GM23338 (cell line): ENCODE data around the gene UBAC1. TPM values are rescaled to one million over a fixed set of nuclear protein-coding genes. Genes with fewer than 3 reads are reported as not detected.

ENCODE experiments used
- ATAC-seq: fragments of 200-7000 bp; cut with Tn5 transposase; 3 replicates; pipeline ENCODE4 v1.9.1; 2020
- DNase-seq: peaks from one replicate; pipeline ENCODE4 v3.0.0-alpha.2; 2015; ENCODE audit warnings: low spot score
- H2AFZ ChIP-seq: fragments of 200-600 bp; sonication (generic); 2 replicates; pipeline ENCODE4 v1.8.0; 2016; ENCODE audit warnings: antibody characterized with exemption, mild to moderate bottlenecking, moderate library complexity
- H3F3A ChIP-seq: fragments of 200-600 bp; sonication (generic); replicated peaks from 2 replicates; pipeline ENCODE4 v1.8.0; 2017; ENCODE audit warnings: antibody characterized with exemption, mixed run types, low read depth
- H3K27ac ChIP-seq: fragments of 200-600 bp; sonication (generic); 2 replicates; pipeline ENCODE4 v1.6.1; 2016; ENCODE audit warnings: low read depth
- H3K27me3 ChIP-seq: fragments of 200-600 bp; sonication (generic); 2 replicates; pipeline ENCODE4 v1.8.0; 2016; ENCODE audit warnings: mild to moderate bottlenecking, mixed run types, moderate library complexity; ENCODE audit not compliant: insufficient read depth
- H3K36me3 ChIP-seq: fragments of 200-600 bp; sonication (generic); 2 replicates; pipeline ENCODE4 v1.8.0; 2016; ENCODE audit warnings: mild to moderate bottlenecking; ENCODE audit not compliant: insufficient read depth
- H3K4me1 ChIP-seq: fragments of 200-600 bp; sonication (generic); 2 replicates; pipeline ENCODE4 v1.8.0; 2016; ENCODE audit warnings: mild to moderate bottlenecking, moderate library complexity; ENCODE audit not compliant: insufficient read depth
- H3K4me2 ChIP-seq: fragments of 200-600 bp; sonication (generic); 2 replicates; pipeline ENCODE4 v1.7.1; 2017; ENCODE audit warnings: mixed run types
- H3K4me3 ChIP-seq: fragments of 200-600 bp; sonication (generic); 2 replicates; pipeline ENCODE4 v1.6.1; 2016; ENCODE audit warnings: mixed run types
- H3K79me2 ChIP-seq: fragments of 200-600 bp; sonication (generic); replicated peaks from 2 replicates; pipeline ENCODE4 v1.8.0; 2017; ENCODE audit warnings: mild to moderate bottlenecking; ENCODE audit not compliant: insufficient read depth
- H3K9me2 ChIP-seq: fragments of 200-600 bp; sonication (generic); 2 replicates; pipeline ENCODE4 v1.8.0; 2017; ENCODE audit not compliant: insufficient read depth
- H4K20me1 ChIP-seq: fragments of 200-600 bp; sonication (generic); replicated peaks from 2 replicates; pipeline ENCODE4 v1.8.0; 2017; ENCODE audit warnings: mild to moderate bottlenecking; ENCODE audit not compliant: insufficient read depth
- H3K27ac Mint-ChIP-seq: 2 replicates; pipeline ENCODE4 v1.8.0; 2020; ENCODE audit warnings: inconsistent platforms, mild to moderate bottlenecking, moderate library complexity, mixed read lengths
- H3K27me3 Mint-ChIP-seq: 3 replicates; pipeline ENCODE4 v1.8.0; 2022; ENCODE audit warnings: low read depth, mild to moderate bottlenecking, moderate library complexity, mixed read lengths, inconsistent platforms; ENCODE audit not compliant: insufficient read depth, poor library complexity
- H3K36me3 Mint-ChIP-seq: 3 replicates; pipeline ENCODE4 v1.8.0; 2021; ENCODE audit warnings: low read depth, mild to moderate bottlenecking, inconsistent platforms, moderate library complexity, mixed read lengths
- H3K4me1 Mint-ChIP-seq: 3 replicates; pipeline ENCODE4 v1.8.0; 2020; ENCODE audit warnings: mild to moderate bottlenecking, inconsistent platforms, mixed read lengths
- H3K4me3 Mint-ChIP-seq: 3 replicates; pipeline ENCODE4 v1.8.0; 2021; ENCODE audit warnings: moderate library complexity, mild to moderate bottlenecking, inconsistent platforms, mixed read lengths
- H3K9me3 Mint-ChIP-seq: 3 replicates; pipeline ENCODE4 v1.8.0; 2020; ENCODE audit warnings: moderate library complexity, mild to moderate bottlenecking, inconsistent platforms, mixed read lengths
- ETS1 ChIP-seq: IDR thresholded peaks from 2 replicates; pipeline ENCODE4 v1.6.1; 2016; ENCODE audit warnings: antibody characterized with exemption
- EZH2 ChIP-seq: fragments of 200-600 bp; sonication (generic); IDR thresholded peaks from one replicate; pipeline ENCODE4 v1.8.0; 2017; ENCODE audit warnings: antibody characterized with exemption, mild to moderate bottlenecking, low read depth; ENCODE audit not compliant: unreplicated experiment
- EZH2phosphoT487 ChIP-seq: fragments of 200-600 bp; sonication (generic); IDR thresholded peaks from one replicate; pipeline ENCODE4 v1.8.1; 2018; ENCODE audit warnings: antibody characterized with exemption; ENCODE audit not compliant: unreplicated experiment
- JUNB ChIP-seq: IDR thresholded peaks from one replicate; pipeline ENCODE4 v1.6.1; 2016; ENCODE audit warnings: antibody characterized with exemption; ENCODE audit not compliant: unreplicated experiment
- NANOG ChIP-seq: IDR thresholded peaks from 2 replicates; pipeline ENCODE4 v1.6.1; 2016; ENCODE audit warnings: antibody characterized with exemption, borderline replicate concordance
- POLR2AphosphoS5 ChIP-seq: IDR thresholded peaks from 2 replicates; pipeline ENCODE4 v1.6.1; 2016; ENCODE audit warnings: antibody characterized with exemption, low read depth
- ZNF114 ChIP-seq: fragments of 250-450 bp; sonication (Bioruptor Pico); IDR thresholded peaks from 2 replicates; pipeline ENCODE4 v1.5.0; 2020; ENCODE audit warnings: mild to moderate bottlenecking, moderate library complexity
- polyA plus RNA-seq: library from polyadenylated mRNA; unstranded; fragments of >200 nt; fragmentation: Nextera tagmentation; extraction: Ambion mirVana; gene quantifications from 2 replicates; pipeline ENCODE4 v1.2.1, GENCODE V29; 2016
- total RNA-seq: library from RNA; depleted of rRNA; stranded (reverse); fragments of >200 nt; shearing (Covaris generic); gene quantifications from 2 replicates; pipeline ENCODE4 v1.2.3, GENCODE V29; 2014

UBAC1 gene
- total and polyA plus RNA-seq, 2 experiments from 2014 or later: 63.2 to 86.6 TPM

DNA sequence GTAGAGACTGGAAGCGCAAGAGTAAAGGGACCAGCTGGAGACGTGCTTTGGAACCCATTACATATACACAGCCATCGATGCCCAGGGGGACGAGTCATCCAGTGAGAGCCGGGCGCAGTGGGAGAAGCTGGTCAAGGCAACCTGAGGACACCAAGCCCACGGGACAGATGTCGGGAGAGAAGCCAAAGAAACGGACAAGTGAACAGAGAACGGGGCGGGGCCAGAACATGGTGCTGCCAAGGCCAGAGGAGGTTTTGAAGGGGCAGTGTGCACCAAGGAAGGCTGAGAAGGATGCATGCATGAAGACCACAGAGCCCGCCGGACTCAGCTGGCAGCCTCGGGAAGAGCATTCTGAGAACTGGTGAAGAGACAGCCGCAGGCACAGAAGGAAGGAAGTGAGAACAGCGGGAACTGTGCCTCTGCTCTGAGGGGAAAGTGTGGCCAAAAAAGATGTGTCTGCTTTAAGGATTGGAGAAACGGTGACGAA, 74.1 kb downstream of the UBAC1 start:
- Histone ChIP-seq H3K4me2 (0 out of 2 replicates have a peak overlapping the region, but pooled peaks have one; percentile 62), H4K20me1 (peaks cover 82% of the 10 kb centered on the region), H2AFZ (no peak overlapping the region), H3K27me3 (no peaks in the 10 kb centered on the region), H3K79me2 (peaks cover 100% of the 10 kb centered on the region), H3F3A (peaks cover 7% of the 10 kb centered on the region), H3K9me2 (no peaks in the 10 kb centered on the region), H3K27ac (no peak overlapping the region), H3K4me3 (no peak overlapping the region), H3K36me3 (no peaks in the 10 kb centered on the region), H3K4me1 (peaks cover 26% of the 10 kb centered on the region)
- ATAC-seq (no peak), DNase-seq (no peak)
- Mint-ChIP-seq H3K27ac (peak overlapping the region; percentile 77), H3K36me3 (peaks cover 2% of the 10 kb centered on the region; the same call in 2 of the 3 replicates), H3K9me3 (no peaks in the 10 kb centered on the region), H3K27me3 (peaks cover 12% of the 10 kb centered on the region), H3K4me3 (peak overlapping the region; percentile 7; the same call in 1 of the 3 replicates), H3K4me1 (peaks cover 83% of the 10 kb centered on the region)
- TF ChIP-seq POLR2AphosphoS5 (no peak), ETS1 (no peak)

DNA sequence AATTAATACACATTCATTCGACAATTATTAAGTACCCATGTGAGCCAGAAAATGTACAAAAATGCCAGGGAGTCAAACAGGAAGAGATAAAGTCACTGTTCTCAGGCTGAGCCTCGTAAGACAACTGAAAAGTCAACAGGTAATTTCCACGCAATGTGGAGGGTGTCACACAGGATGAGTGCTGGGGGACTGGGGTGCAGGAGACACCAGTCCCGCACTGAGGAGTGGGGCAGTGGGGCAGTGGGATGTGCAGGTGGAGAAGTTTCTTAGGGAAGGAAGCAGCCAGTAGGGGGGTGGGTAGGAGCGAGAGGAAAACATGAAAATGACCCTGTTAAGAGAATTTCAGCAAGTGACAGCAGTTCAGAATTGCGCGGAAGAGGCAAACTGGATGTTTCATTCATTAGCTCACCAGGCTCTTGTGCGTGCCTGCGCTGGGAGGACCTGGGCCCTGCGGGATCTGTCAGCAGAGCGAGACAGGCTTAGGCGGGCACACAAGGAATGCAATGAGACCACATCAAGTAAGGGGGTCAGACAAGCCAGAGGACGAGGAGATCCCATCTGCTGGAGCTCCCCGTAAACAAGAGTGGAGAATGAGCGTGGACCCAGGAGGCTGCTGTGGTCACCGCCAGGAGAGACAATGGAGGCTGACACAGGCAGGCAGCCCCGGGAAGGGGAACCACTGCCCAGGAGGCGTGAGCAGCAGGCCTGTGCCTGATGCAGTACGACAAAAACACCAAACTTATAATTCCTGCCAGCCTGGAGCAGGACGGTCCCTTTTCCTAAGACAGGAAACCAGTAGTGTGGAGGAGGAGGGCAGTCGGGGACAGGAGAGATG, 74.8 kb downstream of the UBAC1 start:
- peaks cover 100% of the 10 kb centered on the region for H3K79me2 ChIP-seq
- no peak overlapping the region for H3K4me2 ChIP-seq
- H2AFZ ChIP-seq: no peak overlapping the region
- no peak for ATAC-seq
- DNase-seq: no peak
- peaks cover 80% of the 10 kb centered on the region for H3K4me1 Mint-ChIP-seq
- peaks cover 26% of the 10 kb centered on the region for H3K4me1 ChIP-seq
- no peak for TF ChIP-seq EZH2phosphoT487
- TF ChIP-seq JUNB: no peak
- H3F3A ChIP-seq: peaks cover 7% of the 10 kb centered on the region; the same call in 1 of the 2 replicates
- peaks cover 16% of the 10 kb centered on the region for H3K27me3 Mint-ChIP-seq
- H3K27me3 ChIP-seq: no peaks in the 10 kb centered on the region
- H3K36me3 ChIP-seq: no peaks in the 10 kb centered on the region; the same call in 1 of the 2 replicates
- H3K27ac ChIP-seq: peak overlapping the region; percentile 66; the same call in 1 of the 2 replicates
- H3K9me2 ChIP-seq: no peaks in the 10 kb centered on the region
- peaks cover 82% of the 10 kb centered on the region for H4K20me1 ChIP-seq
- H3K9me3 Mint-ChIP-seq: no peaks in the 10 kb centered on the region
- no peak overlapping the region for H3K27ac Mint-ChIP-seq
- H3K36me3 Mint-ChIP-seq: peaks cover 7% of the 10 kb centered on the region; the same call in 2 of the 3 replicates
- H3K4me3 Mint-ChIP-seq: no peak overlapping the region; the same call in 2 of the 3 replicates
- H3K4me3 ChIP-seq: no peak overlapping the region

DNA sequence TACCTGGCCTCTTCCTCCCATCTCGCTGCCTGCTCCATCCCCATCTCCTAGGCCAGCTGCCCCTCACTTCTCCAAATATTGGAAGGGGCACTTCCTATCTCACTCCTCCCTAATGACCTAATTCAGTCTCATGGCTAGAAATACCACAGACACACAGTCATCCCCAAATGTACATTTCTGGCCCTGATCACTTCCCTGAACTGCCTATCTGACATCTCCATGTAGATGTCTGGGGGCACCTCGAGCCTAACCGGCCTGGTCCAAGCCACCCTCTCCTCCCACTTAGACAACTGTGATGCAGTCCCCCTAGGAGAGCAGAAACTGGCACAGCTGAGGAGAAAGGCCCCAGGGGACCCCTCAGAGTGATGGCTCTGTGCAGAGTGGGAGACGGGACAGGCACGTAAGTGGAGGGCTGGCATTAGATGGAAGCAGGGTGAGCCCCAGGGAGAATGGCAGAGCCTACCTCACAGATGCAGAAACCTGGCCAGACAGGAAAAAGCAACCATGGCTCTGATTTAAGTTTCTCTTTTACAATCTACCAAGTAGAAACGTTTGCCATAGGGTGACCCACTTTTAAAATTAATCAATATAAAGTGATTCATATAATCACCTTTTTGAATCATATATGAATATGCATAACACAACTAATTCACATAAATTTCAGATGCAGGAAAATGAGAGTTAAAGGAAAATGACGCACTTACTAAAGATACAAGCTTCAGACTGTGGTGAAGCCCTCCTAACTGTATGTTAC, 75.9 kb downstream of the UBAC1 start:
- H3K9me2 ChIP-seq: no peaks in the 10 kb centered on the region
- no peak overlapping the region for H3K4me3 ChIP-seq
- no peak overlapping the region for H3K4me2 ChIP-seq
- DNase-seq (no peak), ATAC-seq (no peak)
- Mint-ChIP-seq H3K27ac (no peak overlapping the region), H3K36me3 (peaks cover 8% of the 10 kb centered on the region; the same call in 2 of the 3 replicates), H3K9me3 (no peaks in the 10 kb centered on the region), H3K27me3 (peaks cover 18% of the 10 kb centered on the region), H3K4me1 (peaks cover 70% of the 10 kb centered on the region), H3K4me3 (no peak overlapping the region)
- H2AFZ ChIP-seq: no peak overlapping the region
- peaks cover 85% of the 10 kb centered on the region for H4K20me1 ChIP-seq
- peaks cover 100% of the 10 kb centered on the region for H3K79me2 ChIP-seq
- peaks cover 29% of the 10 kb centered on the region for H3K4me1 ChIP-seq
- H3F3A ChIP-seq: peaks cover 7% of the 10 kb centered on the region; the same call in 1 of the 2 replicates
- H3K36me3 ChIP-seq: no peaks in the 10 kb centered on the region; the same call in 1 of the 2 replicates
- H3K27ac ChIP-seq: 0 out of 2 replicates have a peak overlapping the region, but pooled peaks have one; percentile 66
- H3K27me3 ChIP-seq: no peaks in the 10 kb centered on the region
- TF ChIP-seq POLR2AphosphoS5 (no peak), ETS1 (no peak), NANOG (no peak), ZNF114 (no peak), EZH2 (no peak)
